HG03342 (cell line): ENCODE measurements around the gene FAM228B.
A peak's percentile ranks its signal among the peaks of the same experiment; 100 is the strongest.

Source experiments
- ATAC-seq: cut with Tn5 transposase; IDR thresholded peaks from one replicate; pipeline ENCODE4 v1.9.1; 2021; ENCODE audit warnings: mild to moderate bottlenecking, moderate library complexity; ENCODE audit not compliant: unreplicated experiment

FAM228B gene

GRCh38 chr2:24200799-24201198 is 77.5 kb downstream of the FAM228B start:
- ATAC-seq: no peak

GRCh38 chr2:24203029-24203786 is 79.9 kb downstream of the FAM228B start:
- ATAC-seq: no peak

GRCh38 chr2:24203787-24204150 is 80.5 kb downstream of the FAM228B start:
- ATAC-seq: no peak

- no peak for ATAC-seq
Measured at GRCh38 chr2:24204505-24204904, 81.2 kb downstream of the FAM228B start.

GRCh38 chr2:24205131-24205530 is 81.9 kb downstream of the FAM228B start:
- ATAC-seq: no peak

- ATAC-seq: no peak
Measured at GRCh38 chr2:24206242-24206641, 83.0 kb downstream of the FAM228B start.

GRCh38 chr2:24206714-24207113 is 83.4 kb downstream of the FAM228B start:
- ATAC-seq: no peak

GRCh38 chr2:24207359-24207758 is 84.1 kb downstream of the FAM228B start:
- ATAC-seq: no peak

GRCh38 chr2:24208490-24208889 is 85.2 kb downstream of the FAM228B start:
- no peak for ATAC-seq

GRCh38 chr2:24209389-24210105 is 86.3 kb downstream of the FAM228B start:
- ATAC-seq: no peak

- ATAC-seq: no peak
Measured at GRCh38 chr2:24210106-24210455, 86.8 kb downstream of the FAM228B start.

- no peak for ATAC-seq
Measured at GRCh38 chr2:24210723-24211122, 87.5 kb downstream of the FAM228B start.

GRCh38 chr2:24211408-24211807 is 88.1 kb downstream of the FAM228B start:
- no peak for ATAC-seq

- ATAC-seq: peak; percentile 99
Measured at GRCh38 chr2:24214880-24215279, 91.6 kb downstream of the FAM228B start.
